GM12891 (cell line): ENCODE data around the gene AHNAK.
"Not testable (repeated sequence)": the region's sequence is repeated elsewhere in the genome, so short reads cannot be mapped to it uniquely, and the experiment has no call there.

Experiments used
- DNase-seq: peaks from one replicate; pipeline ENCODE4 v3.0.0; 2011; ENCODE audit warnings: low spot score; ENCODE audit not compliant: insufficient read length
- FAIRE-seq: peaks from 2 replicates; lab custom pipeline; 2011; peaks lifted over from hg19 to GRCh38; lab: Jason Lieb, UNC
- PAX5 ChIP-seq: IDR thresholded peaks from 2 replicates; pipeline ENCODE4 v1.6.1; 2011; ENCODE audit warnings: low read length, moderate library complexity, mild to moderate bottlenecking; ENCODE audit not compliant: insufficient read depth, severe bottlenecking
- POLR2A ChIP-seq: IDR thresholded peaks from 2 replicates; pipeline ENCODE4 v1.6.1; 2011; ENCODE audit warnings: low read depth, low read length, control low read depth
- POLR2AphosphoS5 ChIP-seq: IDR thresholded peaks from 2 replicates; pipeline ENCODE4 v1.6.1; 2011; ENCODE audit warnings: low read depth, low read length, control low read depth
- POU2F2 ChIP-seq: IDR thresholded peaks from 2 replicates; pipeline ENCODE4 v1.6.1; 2011; ENCODE audit warnings: low read depth, mild to moderate bottlenecking, control low read depth, low read length, moderate library complexity
- SPI1 ChIP-seq: IDR thresholded peaks from 2 replicates; pipeline ENCODE4 v1.6.1; 2011; ENCODE audit warnings: low read depth, low read length, control low read depth
- TAF1 ChIP-seq: IDR thresholded peaks from 2 replicates; pipeline ENCODE4 v1.6.1; 2011; ENCODE audit warnings: low read depth, low read length, control low read depth

AHNAK gene

DNA sequence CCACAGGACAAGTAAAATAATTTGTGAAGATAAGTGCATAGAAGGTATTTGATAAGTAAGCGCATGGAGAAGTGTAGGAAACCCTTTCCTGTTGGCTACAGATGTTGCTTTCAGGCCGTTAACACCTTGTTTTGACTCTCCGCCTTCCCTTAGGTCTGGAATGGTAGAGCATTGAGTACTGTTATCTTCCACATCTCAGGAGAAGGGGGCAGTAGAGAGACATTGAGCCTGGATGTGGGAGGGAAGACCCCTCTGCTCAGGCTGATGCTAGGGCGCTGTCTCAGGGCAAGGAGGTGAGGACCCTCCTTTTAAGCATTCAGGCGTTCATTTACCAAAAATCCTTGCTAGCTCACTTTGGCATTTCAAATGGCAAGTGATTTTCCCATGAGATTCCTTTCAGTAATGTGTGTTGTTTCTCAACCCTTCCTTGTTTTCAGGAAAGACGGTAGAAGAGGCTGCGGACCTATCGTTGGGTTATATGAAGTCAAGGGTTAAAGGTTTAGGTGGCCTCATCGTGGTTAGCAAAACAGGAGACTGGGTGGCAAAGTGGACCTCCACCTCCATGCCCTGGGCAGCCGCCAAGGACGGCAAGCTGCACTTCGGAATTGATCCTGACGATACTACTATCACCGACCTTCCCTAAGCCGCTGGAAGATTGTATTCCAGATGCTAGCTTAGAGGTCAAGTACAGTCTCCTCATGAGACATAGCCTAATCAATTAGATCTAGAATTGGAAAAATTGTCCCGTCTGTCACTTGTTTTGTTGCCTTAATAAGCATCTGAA is 154.8 kb downstream of the AHNAK start:
- no peak for TF ChIP-seq POLR2AphosphoS5
- no peak for TF ChIP-seq POLR2A
- TF ChIP-seq POU2F2, result no peak
- TF ChIP-seq PAX5, result no peak
- no peak for TF ChIP-seq SPI1
- TF ChIP-seq TAF1, result no peak
- FAIRE-seq (no peak), DNase-seq (no peak)

DNA sequence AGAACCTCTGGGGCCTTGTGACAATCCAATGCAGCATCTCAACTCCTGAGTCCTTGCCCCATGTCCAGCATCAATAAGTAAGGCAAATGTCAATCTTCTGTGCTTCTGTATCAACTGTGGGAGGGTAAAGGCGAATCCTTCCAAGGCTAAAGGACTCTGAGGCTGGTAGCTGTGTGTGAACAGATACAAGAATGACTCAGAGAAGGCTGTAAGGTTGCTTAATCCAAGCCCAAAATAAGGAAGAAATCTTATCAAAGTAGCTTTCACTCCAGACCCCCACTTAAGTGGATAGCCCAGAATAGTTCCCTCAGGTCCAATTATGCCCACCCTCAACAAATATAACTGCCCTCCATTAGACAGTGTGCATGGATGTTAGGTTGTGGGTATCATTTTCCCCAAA is 155.9 kb downstream of the AHNAK start:
- no peak for TF ChIP-seq POU2F2
- TF ChIP-seq POLR2AphosphoS5, result no peak
- no peak for TF ChIP-seq PAX5
- no peak for TF ChIP-seq TAF1
- no peak for TF ChIP-seq POLR2A
- no peak for TF ChIP-seq SPI1
- FAIRE-seq (no peak), DNase-seq (no peak)

DNA sequence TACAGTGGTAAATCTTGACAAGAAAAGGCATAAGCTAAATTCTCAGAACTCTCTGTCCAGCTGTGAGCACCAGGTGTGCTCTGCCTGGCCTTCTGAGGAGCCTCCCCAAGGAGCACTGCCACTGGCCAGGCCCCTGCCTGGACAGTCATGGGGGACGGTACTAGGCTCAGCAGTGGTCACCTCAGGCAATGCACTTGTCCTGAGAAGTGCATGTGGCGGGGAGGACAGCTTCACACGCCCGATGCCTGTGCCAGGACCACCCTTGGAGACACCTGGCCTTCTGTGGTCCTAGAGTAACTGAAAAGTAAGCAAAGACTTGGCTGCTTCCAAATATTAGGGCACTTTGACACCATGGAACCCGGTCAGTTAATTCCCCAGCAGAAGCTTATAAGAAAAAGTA is 156.4 kb downstream of the AHNAK start:
- FAIRE-seq (no peak), DNase-seq (no peak)
- TF ChIP-seq TAF1, result no peak
- TF ChIP-seq POLR2AphosphoS5, result no peak
- no peak for TF ChIP-seq POLR2A
- no peak for TF ChIP-seq PAX5
- TF ChIP-seq SPI1, result no peak

DNA sequence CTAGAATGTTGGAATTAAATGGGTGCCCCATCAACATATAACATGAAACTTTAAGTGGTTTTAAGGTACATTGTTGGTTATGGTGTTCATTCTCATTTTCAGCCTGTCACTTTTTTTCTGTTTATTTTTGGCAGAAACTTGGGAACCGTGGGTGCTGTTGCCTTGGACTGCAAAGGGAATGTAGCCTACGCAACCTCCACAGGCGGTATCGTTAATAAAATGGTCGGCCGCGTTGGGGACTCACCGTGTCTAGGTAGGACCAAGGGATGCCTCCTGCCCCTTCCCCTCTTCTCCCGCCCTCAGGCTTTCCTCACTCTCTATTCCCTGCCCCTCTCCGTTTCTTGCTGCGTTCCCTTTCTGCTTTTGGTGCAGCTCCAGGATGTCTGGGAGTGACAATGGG is 157.6 kb downstream of the AHNAK start:
- TF ChIP-seq POLR2A (no peak), PAX5 (no peak)
- DNase-seq, result no peak
- no peak for FAIRE-seq

DNA sequence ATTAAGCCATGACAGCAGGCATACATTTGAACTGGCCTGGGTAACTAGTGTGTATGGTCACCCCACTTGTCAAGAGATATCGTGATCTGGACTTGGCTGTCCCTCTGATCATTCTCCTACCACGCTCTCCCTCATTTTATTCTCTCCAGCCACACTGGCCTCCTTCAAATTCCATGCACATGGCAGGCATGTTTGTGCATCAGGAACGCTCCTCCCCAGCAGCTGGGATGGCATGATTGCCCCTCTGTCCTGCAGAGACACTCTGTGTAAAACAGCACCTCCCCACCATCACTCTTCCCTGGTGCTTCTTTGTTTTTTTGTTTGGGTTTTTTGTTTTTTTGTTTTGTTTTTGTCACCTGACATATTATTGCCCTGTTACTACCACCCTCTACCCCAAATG is 159.2 kb downstream of the AHNAK start:
- TF ChIP-seq POLR2A (no peak), PAX5 (no peak), TAF1 (no peak), SPI1 (no peak), POLR2AphosphoS5 (no peak), POU2F2 (no peak)
- no peak for FAIRE-seq
- DNase-seq, result no peak

DNA sequence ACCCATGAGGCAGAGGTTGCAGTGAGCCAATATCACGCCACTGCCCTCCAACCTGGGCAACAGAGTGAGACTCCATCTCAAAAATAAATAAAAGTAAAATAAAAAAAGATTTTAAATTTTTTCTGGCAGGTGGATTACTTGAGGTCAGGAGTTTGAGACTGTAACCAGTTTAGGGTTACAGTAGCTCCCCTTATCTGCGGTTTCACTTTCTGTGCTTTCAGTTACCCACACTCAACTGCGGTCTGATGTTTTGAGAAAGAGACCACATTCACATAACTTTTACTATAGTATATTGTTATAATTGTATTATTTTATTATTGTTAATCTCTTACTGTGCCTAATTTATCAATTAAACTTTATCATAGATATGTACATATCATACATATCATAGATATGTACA is 160.5 kb downstream of the AHNAK start:
- FAIRE-seq, DNase-seq: not testable (repeated sequence)

DNA sequence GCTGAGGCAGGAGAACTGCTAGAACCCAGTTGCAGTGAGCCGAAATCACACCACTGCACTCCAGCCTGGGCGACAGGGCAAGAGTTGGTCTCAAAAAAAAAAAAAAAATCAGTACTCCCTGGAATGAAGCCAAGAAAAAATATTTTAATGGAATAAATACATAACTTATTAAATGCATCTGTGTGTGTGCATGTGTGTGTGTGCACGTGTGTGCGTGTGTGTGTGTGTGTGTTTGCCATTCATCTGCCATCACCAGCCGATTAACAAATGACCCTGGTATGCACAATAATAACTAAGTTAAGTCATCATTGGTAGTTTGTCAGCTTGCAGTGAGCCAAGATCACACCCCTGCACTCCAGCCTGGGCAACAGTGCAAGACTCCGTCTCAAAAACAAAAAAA is 162.8 kb downstream of the AHNAK start:
- DNase-seq (no peak), FAIRE-seq (no peak)
- TF ChIP-seq POU2F2 (no peak), POLR2AphosphoS5 (no peak), TAF1 (no peak), POLR2A (no peak), PAX5 (no peak), SPI1 (no peak)
